ENCODE results near the gene DACH2. TPM values are rescaled to one million over a fixed set of nuclear protein-coding genes. Genes with fewer than 3 reads are reported as not detected.

DACH2 gene
- polyA plus RNA-seq, 1 of the 3 experiments (the other 2 are of a cell fraction) = not detected

DNA sequence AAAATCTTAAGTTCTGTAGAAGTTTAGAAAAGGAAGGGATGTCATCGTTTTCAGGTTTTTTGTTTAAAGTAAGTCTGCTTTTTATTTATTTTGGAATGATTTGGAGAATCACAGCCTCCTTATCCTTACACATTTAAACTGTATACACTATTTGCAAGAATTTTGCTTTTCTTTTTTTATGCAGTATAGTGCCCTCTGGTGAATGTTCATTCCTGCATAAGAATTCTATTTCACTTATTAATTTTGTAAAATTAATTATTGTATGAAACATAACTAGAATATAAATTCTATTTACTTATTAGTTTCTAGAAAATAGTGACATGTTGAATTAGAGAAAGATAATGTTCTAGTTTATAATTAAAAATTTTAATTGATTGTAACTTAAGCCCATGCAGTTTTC is 44.6 kb downstream of the DACH2 start:
- Histone ChIP-seq H3K27ac (ENCODE audit: low read depth in 2 of 2, low read length in 1 of 2) (no peak overlapping the region), H3K4me2 (no peak overlapping the region), H4K20me1 (ENCODE audit: insufficient read depth) (no peaks in the 10 kb centered on the region), H3K36me3 (replicated peaks in 1 of 2; ENCODE audit: control insufficient read depth in 1 of 2, insufficient read depth in 2 of 2, low read length in 1 of 2) (no peaks in the 10 kb centered on the region), H3K4me3 (ENCODE audit: low read depth in 2 of 2, low read length in 1 of 2) (no peak overlapping the region), H3K9ac (no peak overlapping the region), H3K79me2 (ENCODE audit: insufficient read depth) (no peaks in the 10 kb centered on the region), H3K9me3 (no peaks in the 10 kb centered on the region), H2AFZ (ENCODE audit: low read depth) (no peak overlapping the region), H3K27me3 (ENCODE audit: insufficient read depth) (no peaks in the 10 kb centered on the region; the same call in 1 of the 2 replicates), H3K4me1 (ENCODE audit: control insufficient read depth in 1 of 2, insufficient read depth in 2 of 2, low read depth in 1 of 2, low read length in 1 of 2) (no peaks in the 10 kb centered on the region), H3K9me2 (no peaks in the 10 kb centered on the region), H3F3A (replicated peaks; ENCODE audit: insufficient read depth) (no peaks in the 10 kb centered on the region)
- CTCF ChIA-PET = no interaction called here
- DNase-seq = no peak
- POLR2A ChIA-PET = no interaction called here
- WGBS (ENCODE audit: low lambda C conversion rate) = 0% methylated on average over 1 of the region's 1 CpG
- no peak for TF ChIP-seq NFIC (IDR thresholded peaks at IDR 0.05; ENCODE audit: borderline replicate concordance)
- no peak for TF ChIP-seq FOXJ3 (CRISPR knock-in tag; IDR thresholded peaks at IDR 0.05)
- TF ChIP-seq, protein P1, sequence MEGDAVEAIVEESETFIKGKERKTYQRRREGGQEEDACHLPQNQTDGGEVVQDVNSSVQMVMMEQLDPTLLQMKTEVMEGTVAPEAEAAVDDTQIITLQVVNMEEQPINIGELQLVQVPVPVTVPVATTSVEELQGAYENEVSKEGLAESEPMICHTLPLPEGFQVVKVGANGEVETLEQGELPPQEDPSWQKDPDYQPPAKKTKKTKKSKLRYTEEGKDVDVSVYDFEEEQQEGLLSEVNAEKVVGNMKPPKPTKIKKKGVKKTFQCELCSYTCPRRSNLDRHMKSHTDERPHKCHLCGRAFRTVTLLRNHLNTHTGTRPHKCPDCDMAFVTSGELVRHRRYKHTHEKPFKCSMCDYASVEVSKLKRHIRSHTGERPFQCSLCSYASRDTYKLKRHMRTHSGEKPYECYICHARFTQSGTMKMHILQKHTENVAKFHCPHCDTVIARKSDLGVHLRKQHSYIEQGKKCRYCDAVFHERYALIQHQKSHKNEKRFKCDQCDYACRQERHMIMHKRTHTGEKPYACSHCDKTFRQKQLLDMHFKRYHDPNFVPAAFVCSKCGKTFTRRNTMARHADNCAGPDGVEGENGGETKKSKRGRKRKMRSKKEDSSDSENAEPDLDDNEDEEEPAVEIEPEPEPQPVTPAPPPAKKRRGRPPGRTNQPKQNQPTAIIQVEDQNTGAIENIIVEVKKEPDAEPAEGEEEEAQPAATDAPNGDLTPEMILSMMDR (IDR thresholded peaks at IDR 0.05) = peak; percentile 35
- TF ChIP-seq, protein P2, sequence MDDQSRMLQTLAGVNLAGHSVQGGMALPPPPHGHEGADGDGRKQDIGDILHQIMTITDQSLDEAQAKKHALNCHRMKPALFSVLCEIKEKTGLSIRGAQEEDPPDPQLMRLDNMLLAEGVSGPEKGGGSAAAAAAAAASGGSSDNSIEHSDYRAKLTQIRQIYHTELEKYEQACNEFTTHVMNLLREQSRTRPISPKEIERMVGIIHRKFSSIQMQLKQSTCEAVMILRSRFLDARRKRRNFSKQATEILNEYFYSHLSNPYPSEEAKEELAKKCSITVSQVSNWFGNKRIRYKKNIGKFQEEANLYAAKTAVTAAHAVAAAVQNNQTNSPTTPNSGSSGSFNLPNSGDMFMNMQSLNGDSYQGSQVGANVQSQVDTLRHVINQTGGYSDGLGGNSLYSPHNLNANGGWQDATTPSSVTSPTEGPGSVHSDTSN (IDR thresholded peaks at IDR 0.05) = no peak
- TF ChIP-seq, protein P3, sequence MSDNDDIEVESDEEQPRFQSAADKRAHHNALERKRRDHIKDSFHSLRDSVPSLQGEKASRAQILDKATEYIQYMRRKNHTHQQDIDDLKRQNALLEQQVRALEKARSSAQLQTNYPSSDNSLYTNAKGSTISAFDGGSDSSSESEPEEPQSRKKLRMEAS (IDR thresholded peaks at IDR 0.05; ENCODE audit: low read depth) = no peak

DNA sequence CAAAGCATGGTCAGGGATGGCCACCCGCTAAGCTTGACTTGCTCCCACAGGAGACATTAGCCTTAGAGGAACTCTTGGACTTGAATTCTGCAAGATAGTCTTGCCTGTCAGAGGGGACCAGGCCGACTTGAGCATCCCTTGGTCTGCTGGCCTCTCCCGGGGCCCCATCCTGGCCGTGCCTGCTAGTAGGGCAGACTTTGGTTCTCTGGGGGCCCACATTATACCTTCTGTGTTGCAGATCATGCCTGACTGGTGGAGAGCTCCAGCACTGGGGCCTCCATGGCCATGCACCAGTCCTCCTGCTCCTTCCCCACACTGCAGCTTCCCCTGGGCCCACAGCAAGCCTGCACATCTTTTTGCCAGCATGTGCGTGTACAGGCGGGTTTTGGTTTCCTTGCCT is 46.5 kb downstream of the DACH2 start:
- Histone ChIP-seq H3K9me3 (no peaks in the 10 kb centered on the region), H4K20me1 (ENCODE audit: insufficient read depth) (no peaks in the 10 kb centered on the region), H3K4me3 (ENCODE audit: low read depth in 2 of 2, low read length in 1 of 2) (no peak overlapping the region), H3K9ac (no peak overlapping the region), H3K36me3 (replicated peaks in 1 of 2; ENCODE audit: control insufficient read depth in 1 of 2, insufficient read depth in 2 of 2, low read length in 1 of 2) (no peaks in the 10 kb centered on the region), H3K9me2 (no peaks in the 10 kb centered on the region), H3K4me1 (ENCODE audit: control insufficient read depth in 1 of 2, insufficient read depth in 2 of 2, low read depth in 1 of 2, low read length in 1 of 2) (no peaks in the 10 kb centered on the region), H3K4me2 (no peak overlapping the region), H3K27ac (ENCODE audit: low read depth in 2 of 2, low read length in 1 of 2) (no peak overlapping the region), H3K79me2 (ENCODE audit: insufficient read depth) (no peaks in the 10 kb centered on the region), H3K27me3 (ENCODE audit: insufficient read depth) (no peaks in the 10 kb centered on the region; the same call in 1 of the 2 replicates), H3F3A (replicated peaks; ENCODE audit: insufficient read depth) (no peaks in the 10 kb centered on the region), H2AFZ (ENCODE audit: low read depth) (no peak overlapping the region)
- ChIA-PET CTCF (no interaction called here), POLR2A (no interaction called here)
- TF ChIP-seq TAF1 (IDR thresholded peaks at IDR 0.05; ENCODE audit: borderline replicate concordance, low read depth, low read length) (no peak), EP300 (IDR thresholded peaks at IDR 0.05; ENCODE audit: borderline replicate concordance in 1 of 2, low read depth in 1 of 2, low read length in 1 of 2) (no peak), EZH2phosphoT487 (IDR thresholded peaks at IDR 0.05; ENCODE audit: borderline replicate concordance, low read depth) (no peak), SMC3 (IDR thresholded peaks at IDR 0.05; ENCODE audit: low read depth, low read length) (no peak), SIN3A (IDR thresholded peaks at IDR 0.05; ENCODE audit: borderline replicate concordance, low read depth, low read length) (no peak), TCF12 (IDR thresholded peaks at IDR 0.05) (no peak), CHD2 (IDR thresholded peaks at IDR 0.05; ENCODE audit: low read length, partially characterized antibody) (no peak), MXI1 (IDR thresholded peaks at IDR 0.05; ENCODE audit: low read depth, low read length) (no peak), RFX5 (IDR thresholded peaks at IDR 0.05; ENCODE audit: low read length) (no peak), JUND (IDR thresholded peaks at IDR 0.05) (no peak)
- TF ChIP-seq, protein P4, sequence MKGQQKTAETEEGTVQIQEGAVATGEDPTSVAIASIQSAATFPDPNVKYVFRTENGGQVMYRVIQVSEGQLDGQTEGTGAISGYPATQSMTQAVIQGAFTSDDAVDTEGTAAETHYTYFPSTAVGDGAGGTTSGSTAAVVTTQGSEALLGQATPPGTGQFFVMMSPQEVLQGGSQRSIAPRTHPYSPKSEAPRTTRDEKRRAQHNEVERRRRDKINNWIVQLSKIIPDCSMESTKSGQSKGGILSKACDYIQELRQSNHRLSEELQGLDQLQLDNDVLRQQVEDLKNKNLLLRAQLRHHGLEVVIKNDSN (IDR thresholded peaks at IDR 0.05; ENCODE audit: borderline replicate concordance, low read depth) = no peak
- WGBS (ENCODE audit: low lambda C conversion rate) = 9% methylated on average over 6 of the region's 6 CpGs
- DNase-seq = no peak
